Naive thymus-derived CD4-positive, alpha-beta T cell (primary cell): Measurements from ENCODE around the gene MARCHF6. TPM values are rescaled to one million over a fixed set of nuclear protein-coding genes. Genes with fewer than 3 reads are reported as not detected.
"Not testable (repeated sequence)": the region's sequence is repeated elsewhere in the genome, so short reads cannot be mapped to it uniquely, and the experiment has no call there.

Experiments
- ATAC-seq: fragments of 150-1000 bp; cut with Tn5 transposase; 2 replicates; pipeline ENCODE4 v1.10.0; 2021; ENCODE audit warnings: mild to moderate bottlenecking, moderate library complexity
- CTCF ChIA-PET: fragments of 350-600 bp; sonication (Branson Sonifier 250); formaldehyde crosslinking; loops from one replicate; lab custom pipeline; 2021; ENCODE audit warnings: antibody characterized with exemption; lab: Charles Lee
- POLR2A ChIA-PET: fragments of 350-600 bp; sonication (Branson Sonifier 250); formaldehyde crosslinking; loops from one replicate; lab custom pipeline; 2021; ENCODE audit warnings: antibody characterized with exemption, inconsistent platforms; lab: Charles Lee
- DNase-seq, 9 donors: peaks; one replicate each; pipeline versions ENCODE4 v3.0.0 to v3.0.0-alpha.2; 2020 to 2022; ENCODE audit warnings: mixed read lengths in 1 of 9
- H3K27ac ChIP-seq: one replicate; pipeline ENCODE4 v1.7.0; 2013; ENCODE audit warnings: mild to moderate bottlenecking, low read depth, low read length, moderate library complexity
- H3K27me3 ChIP-seq, 2 donors: one replicate each; pipeline ENCODE4 v1.7.0; 2013; ENCODE audit warnings: low read length in 2 of 2, mild to moderate bottlenecking in 2 of 2, moderate library complexity in 2 of 2; ENCODE audit not compliant: control insufficient read depth in 2 of 2, insufficient read depth in 2 of 2
- H3K36me3 ChIP-seq, 3 experiments: 1 replicate in 2 of 3; 2 replicates in 1 of 3; pipeline ENCODE4 v1.7.0; 2013; ENCODE audit warnings: low read length in 3 of 3, mild to moderate bottlenecking in 3 of 3, moderate library complexity in 1 of 3; ENCODE audit not compliant: insufficient read depth in 3 of 3, control insufficient read depth in 2 of 3
- H3K4me1 ChIP-seq, 2 donors: one replicate each; pipeline ENCODE4 v1.7.0; 2013; ENCODE audit warnings: low read length in 2 of 2, mild to moderate bottlenecking in 2 of 2, moderate library complexity in 1 of 2; ENCODE audit not compliant: control insufficient read depth in 2 of 2, insufficient read depth in 2 of 2
- H3K4me3 ChIP-seq: 2 replicates; pipeline ENCODE4 v1.7.0; 2013; ENCODE audit warnings: mild to moderate bottlenecking, low read length
- H3K9me3 ChIP-seq, 3 experiments: 1 replicate in 2 of 3; 2 replicates in 1 of 3; pipeline ENCODE4 v1.7.0; 2013; ENCODE audit warnings: low read length in 3 of 3; ENCODE audit not compliant: control insufficient read depth in 2 of 3
- H3K27ac Mint-ChIP-seq, 9 donors: one replicate each; pipeline ENCODE4 v1.8.0; 2020 to 2022; ENCODE audit warnings: mixed read lengths in 9 of 9, mild to moderate bottlenecking in 8 of 9, moderate library complexity in 5 of 9, inconsistent platforms in 2 of 9
- H3K27me3 Mint-ChIP-seq, 5 donors: one replicate each; pipeline ENCODE4 v1.8.0; 2021 to 2022; ENCODE audit warnings: mixed read lengths in 5 of 5, mild to moderate bottlenecking in 1 of 5
- H3K36me3 Mint-ChIP-seq, 5 donors: one replicate each; pipeline ENCODE4 v1.8.0; 2020 to 2022; ENCODE audit warnings: mixed read lengths in 5 of 5, mild to moderate bottlenecking in 3 of 5, inconsistent platforms in 1 of 5
- H3K4me1 Mint-ChIP-seq, 7 donors: one replicate each; pipeline ENCODE4 v1.8.0; 2020 to 2022; ENCODE audit warnings: mixed read lengths in 7 of 7, mild to moderate bottlenecking in 3 of 7, inconsistent platforms in 1 of 7
- H3K4me3 Mint-ChIP-seq, 10 donors: one replicate each; pipeline ENCODE4 v1.8.0; 2020 to 2022; ENCODE audit warnings: mild to moderate bottlenecking in 10 of 10, mixed read lengths in 10 of 10, moderate library complexity in 6 of 10, inconsistent platforms in 2 of 10
- H3K9me3 Mint-ChIP-seq, 11 donors: one replicate each; pipeline ENCODE4 v1.8.0; 2020 to 2022; ENCODE audit warnings: mixed read lengths in 11 of 11, mild to moderate bottlenecking in 4 of 11, inconsistent platforms in 1 of 11, moderate library complexity in 1 of 11
- intact Hi-C, 2 donors: fragments of 100-400 bp; cut with micrococcal nuclease; formaldehyde crosslinking; loops; one replicate each; pipeline ENCODE4 v1.15.1; 2023
- polyA plus RNA-seq, 2 donors: library from polyadenylated mRNA; unstranded; fragments of 300-500 nt; fragmentation: Illumina TruSeq; gene quantifications; one replicate each; pipeline ENCODE4 v1.2.3, GENCODE V29; 2021
- total RNA-seq, 6 experiments: library from RNA in 5 of 6; stranded (reverse) in 5 of 6; gene quantifications; 1 replicate in 5 of 6; 2 replicates in 1 of 6; pipeline ENCODE4 v1.2.3 and lab custom pipeline; 2021 to 2026

MARCHF6 gene
- total and polyA plus RNA-seq, 7 experiments from 2014 or later = 42.5 to 211 (median 165) TPM

- Mint-ChIP-seq H3K4me3 (no peak overlapping the region), H3K36me3 (peaks cover 10 to 40% (median 20%) of the 10 kb centered on the region in 5 donors), H3K9me3 (no peaks in the 10 kb centered on the region), H3K27me3 (no peaks in the 10 kb centered on the region), H3K27ac (no peak overlapping the region), H3K4me1 (peaks cover 10 to 35% (median 27%) of the 10 kb centered on the region in 7 donors)
- ATAC-seq (no peak), DNase-seq (no peak)
- no peak overlapping the region for H3K27ac ChIP-seq
- ChIA-PET POLR2A (interaction anchor here (0.6 kb wide), 1 partner anchor 22 kb away, joined by 3 read pairs; no protein-coding TSS in a partner anchor), CTCF (interaction anchor here (0.7 kb wide), 1 partner anchor 395 kb away, joined by 3 read pairs; no protein-coding TSS in a partner anchor)
- H3K4me3 ChIP-seq = no peak overlapping the region
- H3K4me1 ChIP-seq = peaks cover 4 to 8% of the 10 kb centered on the region in 2 donors
- H3K36me3 ChIP-seq = peaks cover 0 to 30% (median 10%) of the 10 kb centered on the region in 3 experiments
- H3K9me3 ChIP-seq = no peaks in the 10 kb centered on the region
- intact Hi-C loops = no loop called here
- H3K27me3 ChIP-seq = no peaks in the 10 kb centered on the region
Measured at GRCh38 chr5:10381803-10382202, 28.3 kb downstream of the MARCHF6 start.

GRCh38 chr5:10384483-10384882 lies 31.0 kb downstream of the MARCHF6 start:
- peaks cover 5 to 47% (median 10%) of the 10 kb centered on the region in 3 experiments for H3K36me3 ChIP-seq
- H3K36me3 Mint-ChIP-seq = peaks cover 10 to 36% (median 22%) of the 10 kb centered on the region in 5 donors
- intact Hi-C loops = no loop called here
- H3K4me1 Mint-ChIP-seq = peaks cover 4 to 20% (median 9%) of the 10 kb centered on the region in 7 donors
- no peak overlapping the region for H3K4me3 ChIP-seq
- H3K4me1 ChIP-seq = no peaks in the 10 kb centered on the region
- H3K27ac Mint-ChIP-seq = peak overlapping the region in 1 of 9 donors; percentile 22
- no peak overlapping the region for H3K4me3 Mint-ChIP-seq
- ATAC-seq = no peak
- H3K27ac ChIP-seq = no peak overlapping the region
- H3K9me3 Mint-ChIP-seq = no peaks in the 10 kb centered on the region
- no peaks in the 10 kb centered on the region for H3K27me3 ChIP-seq
- no peak for DNase-seq
- CTCF ChIA-PET = no interaction called here
- no peaks in the 10 kb centered on the region for H3K27me3 Mint-ChIP-seq
- POLR2A ChIA-PET = interaction anchor here (0.6 to 1.3 kb wide), 2 partner anchors 22 to 35 kb away, joined by 3 to 4 read pairs; no protein-coding TSS in a partner anchor
- no peaks in the 10 kb centered on the region for H3K9me3 ChIP-seq

GRCh38 chr5:10387690-10388089 lies 34.2 kb downstream of the MARCHF6 start:
- no peaks in the 10 kb centered on the region for H3K27me3 Mint-ChIP-seq
- H3K27ac ChIP-seq = no peak overlapping the region
- peaks cover 0 to 10% (median 2%) of the 10 kb centered on the region in 7 donors for H3K4me1 Mint-ChIP-seq
- no peaks in the 10 kb centered on the region for H3K9me3 ChIP-seq
- peaks cover 10 to 43% (median 28%) of the 10 kb centered on the region in 5 donors for H3K36me3 Mint-ChIP-seq
- H3K36me3 ChIP-seq = peaks cover 9 to 63% (median 17%) of the 10 kb centered on the region in 3 experiments
- no peak for ATAC-seq
- intact Hi-C loops = no loop called here
- H3K9me3 Mint-ChIP-seq = no peaks in the 10 kb centered on the region
- ChIA-PET POLR2A (no interaction called here), CTCF (no interaction called here)
- no peak overlapping the region for H3K4me3 Mint-ChIP-seq
- H3K4me3 ChIP-seq = no peak overlapping the region
- no peaks in the 10 kb centered on the region for H3K4me1 ChIP-seq
- DNase-seq = no peak
- no peak overlapping the region for H3K27ac Mint-ChIP-seq
- no peaks in the 10 kb centered on the region for H3K27me3 ChIP-seq

GRCh38 chr5:10391130-10391529 lies 37.6 kb downstream of the MARCHF6 start:
- H3K27me3 Mint-ChIP-seq = no peaks in the 10 kb centered on the region
- Histone ChIP-seq H3K4me1 (no peaks in the 10 kb centered on the region), H3K27me3 (no peaks in the 10 kb centered on the region), H3K27ac (no peak overlapping the region), H3K9me3 (no peaks in the 10 kb centered on the region), H3K36me3 (peaks cover 14 to 64% (median 19%) of the 10 kb centered on the region in 3 experiments), H3K4me3 (no peak overlapping the region)
- ATAC-seq (no peak), DNase-seq (no peak)
- peaks cover 0 to 5% (median 2%) of the 10 kb centered on the region in 7 donors for H3K4me1 Mint-ChIP-seq
- no peaks in the 10 kb centered on the region for H3K9me3 Mint-ChIP-seq
- H3K4me3 Mint-ChIP-seq = no peak overlapping the region
- ChIA-PET CTCF (no interaction called here), POLR2A (no interaction called here)
- peaks cover 2 to 45% (median 23%) of the 10 kb centered on the region in 5 donors for H3K36me3 Mint-ChIP-seq
- intact Hi-C loops = no loop called here
- H3K27ac Mint-ChIP-seq = peak overlapping the region in 1 of 9 donors; percentile 32

- CTCF ChIA-PET, H3K4me1 Mint-ChIP-seq, DNase-seq, H3K4me1 ChIP-seq, intact Hi-C loops, H3K9me3 Mint-ChIP-seq, H3K27me3 ChIP-seq, H3K9me3 ChIP-seq, H3K4me3 ChIP-seq, H3K27me3 Mint-ChIP-seq, H3K27ac Mint-ChIP-seq, H3K27ac ChIP-seq, H3K4me3 Mint-ChIP-seq, ATAC-seq: not testable (repeated sequence)
- peaks cover 7 to 53% (median 23%) of the 10 kb centered on the region in 5 donors for H3K36me3 Mint-ChIP-seq
- POLR2A ChIA-PET = interaction anchor here (0.6 to 1.2 kb wide), 2 partner anchors 10 to 40 kb away, joined by 3 to 4 read pairs; partner anchors contain the start of gene MARCHF6
- H3K36me3 ChIP-seq = peaks cover 14 to 69% (median 19%) of the 10 kb centered on the region in 3 experiments
Measured at GRCh38 chr5:10392567-10393328, 39.3 kb downstream of the MARCHF6 start.

GRCh38 chr5:10393491-10393890 lies 40.0 kb downstream of the MARCHF6 start:
- intact Hi-C loops = no loop called here
- Histone ChIP-seq H3K27me3 (no peaks in the 10 kb centered on the region), H3K4me1 (no peaks in the 10 kb centered on the region), H3K36me3 (peaks cover 14 to 70% (median 15%) of the 10 kb centered on the region in 3 experiments), H3K27ac (no peak overlapping the region), H3K9me3 (no peaks in the 10 kb centered on the region), H3K4me3 (no peak overlapping the region)
- H3K4me3 Mint-ChIP-seq = no peak overlapping the region
- peak overlapping the region in 3 of 9 donors; percentile 41 to 73 (median 60) for H3K27ac Mint-ChIP-seq
- peaks cover 0 to 7% (median 3%) of the 10 kb centered on the region in 7 donors for H3K4me1 Mint-ChIP-seq
- no peak for ATAC-seq
- no peaks in the 10 kb centered on the region for H3K9me3 Mint-ChIP-seq
- ChIA-PET POLR2A (interaction anchor here (1.2 kb wide), 1 partner anchor 40 kb away, joined by 4 read pairs; the partner anchor contains the start of gene MARCHF6), CTCF (no interaction called here)
- no peak for DNase-seq
- H3K36me3 Mint-ChIP-seq = peaks cover 7 to 55% (median 21%) of the 10 kb centered on the region in 5 donors
- no peaks in the 10 kb centered on the region for H3K27me3 Mint-ChIP-seq
